Lung (tissue), 12 donors: ENCODE data around the gene EHBP1. TPM values are rescaled to one million over a fixed set of nuclear protein-coding genes. Genes with fewer than 3 reads are reported as not detected.

ENCODE experiments used
- ATAC-seq: fragments of 200-7000 bp; cut with Tn5 transposase; one replicate; pipeline ENCODE4 v1.9.1; 2020; ENCODE audit warnings: moderate number of reproducible peaks; ENCODE audit not compliant: insufficient read depth, low FRiP score
- DNase-seq, 3 donors: peaks; one replicate each; pipeline ENCODE4 v3.0.0-alpha.2; 2013 to 2017
- H3K27ac ChIP-seq, 2 donors: one replicate each; pipeline ENCODE4 v1.5.1; 2013; ENCODE audit warnings: mild to moderate bottlenecking in 2 of 2, moderate library complexity in 2 of 2, control low read depth in 1 of 2, inconsistent platforms in 1 of 2, low read depth in 1 of 2, low read length in 1 of 2
- H3K27me3 ChIP-seq, 3 donors: one replicate each; pipeline ENCODE4 v1.5.1; 2013; ENCODE audit warnings: low read length in 2 of 3; ENCODE audit not compliant: control insufficient read depth in 3 of 3, insufficient read depth in 3 of 3
- H3K36me3 ChIP-seq, 4 donors: one replicate each; pipeline ENCODE4 v1.5.1; 2013; ENCODE audit warnings: low read length in 4 of 4, mild to moderate bottlenecking in 1 of 4, moderate library complexity in 1 of 4; ENCODE audit not compliant: control insufficient read depth in 4 of 4, insufficient read depth in 4 of 4
- H3K4me1 ChIP-seq, 5 donors: one replicate each; pipeline ENCODE4 v1.5.1; 2013; ENCODE audit warnings: low read length in 5 of 5, mild to moderate bottlenecking in 2 of 5, moderate library complexity in 1 of 5; ENCODE audit not compliant: control insufficient read depth in 5 of 5, insufficient read depth in 5 of 5
- H3K4me3 ChIP-seq: one replicate; pipeline ENCODE4 v1.5.1; 2013; ENCODE audit warnings: mild to moderate bottlenecking, control low read depth, moderate library complexity
- H3K9ac ChIP-seq, 2 donors: one replicate each; pipeline ENCODE4 v1.5.1; 2013; ENCODE audit warnings: low read length in 2 of 2, control low read depth in 1 of 2; ENCODE audit not compliant: insufficient read depth in 1 of 2
- H3K9me3 ChIP-seq, 4 donors: one replicate each; pipeline ENCODE4 v1.5.1; 2013; ENCODE audit warnings: low read length in 3 of 4, mild to moderate bottlenecking in 1 of 4, moderate library complexity in 1 of 4; ENCODE audit not compliant: control insufficient read depth in 4 of 4, insufficient read depth in 3 of 4
- CTCF ChIP-seq: IDR thresholded peaks from 2 replicates; pipeline ENCODE4 v1.5.1; 2012; ENCODE audit warnings: mild to moderate bottlenecking; ENCODE audit errors: control extremely low read depth, extremely low read depth
- WGBS, 2 donors: extraction: QIAGEN DNeasy Blood & Tissue Kit; methylation state at CpG; one replicate each; pipeline ENCODE4 v1.1.7; 2013; 5-methylcytosine and 5-hydroxymethylcytosine counted together
- polyA plus RNA-seq, 2 donors: library from polyadenylated mRNA; stranded (reverse); fragments of 200-250 nt; gene quantifications; one replicate each; pipeline ENCODE4 v1.2.1, GENCODE V29; 2013
- total RNA-seq, 2 donors: library from RNA; depleted of rRNA in 1 of 2; stranded (reverse); fragments of >200 nt in 1 of 2; gene quantifications; one replicate each; pipeline ENCODE4 v1.2.1, GENCODE V29; 2014 to 2021
- donor health status: control.
- donor health status: control.
- donor health status: Bipolar disorder and iron deficiency.
- donor health status: healthy.
- donor health status: DM: yes; HTN: yes; CAD: no.

Gene EHBP1
- total and polyA plus RNA-seq, 4 donors = 7.9 to 83.2 (median 22.7) TPM

- WGBS, 2 donors = 97 to 98% methylated on average over 36 of the region's 36 CpGs
- H3K4me3 ChIP-seq = no peak overlapping the region
- TF ChIP-seq CTCF = no peak
- DNase-seq (no peak), ATAC-seq (no peak)
- H3K27ac ChIP-seq = no peak overlapping the region
- H3K27me3 ChIP-seq = peaks cover 20 to 58% (median 42%) of the 10 kb centered on the region in 3 donors
- H3K9me3 ChIP-seq = peaks cover 0 to 11% (median 0%) of the 10 kb centered on the region in 4 donors
- H3K9ac ChIP-seq = no peak overlapping the region
- H3K4me1 ChIP-seq = peaks cover under 1 to 18% (median 4%) of the 10 kb centered on the region in 5 donors
- H3K36me3 ChIP-seq = peaks cover 0 to 7% (median 1%) of the 10 kb centered on the region in 4 donors
Measured at GRCh38 chr2:63044362-63045327, 339.1 kb downstream of the EHBP1 start.

- peaks cover 0 to 4% (median 1%) of the 10 kb centered on the region in 4 donors for H3K36me3 ChIP-seq
Measured at GRCh38 chr2:63046552-63046951, 341.0 kb downstream of the EHBP1 start.

DNA sequence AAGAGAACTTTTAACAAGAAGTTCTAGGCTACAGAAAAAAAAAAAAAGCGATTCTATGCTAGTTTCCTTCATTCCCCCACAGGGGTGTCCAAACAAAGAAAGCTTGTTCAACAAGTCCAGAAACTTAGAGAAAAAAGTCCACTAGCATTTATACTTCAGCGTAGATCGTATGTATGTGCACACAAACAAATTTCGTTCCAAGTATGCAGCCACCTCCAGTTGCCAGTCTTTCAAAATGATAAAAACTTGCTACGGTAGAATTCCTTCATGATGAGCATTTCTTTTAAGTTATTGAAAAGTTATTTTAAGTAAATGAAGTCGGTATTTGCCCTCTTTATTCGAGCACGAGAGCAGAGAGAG lies 341.4 kb downstream of the EHBP1 start:
- WGBS, 2 donors = 43 to 66% methylated on average over 8 of the region's 8 CpGs
- ATAC-seq = no peak
- peaks cover 4 to 30% (median 5%) of the 10 kb centered on the region in 5 donors for H3K4me1 ChIP-seq
- H3K27ac ChIP-seq = no peak overlapping the region
- H3K9me3 ChIP-seq = peaks cover 0 to 15% (median 0%) of the 10 kb centered on the region in 4 donors
- H3K27me3 ChIP-seq = peaks cover 25 to 75% (median 54%) of the 10 kb centered on the region in 3 donors
- no peak overlapping the region for H3K9ac ChIP-seq
- no peak for TF ChIP-seq CTCF
- H3K36me3 ChIP-seq = peaks cover 0 to 4% (median 1%) of the 10 kb centered on the region in 4 donors
- DNase-seq = peak in 1 of 3 donors; percentile 57
- H3K4me3 ChIP-seq = no peak overlapping the region

More at GRCh38 chr2:63046552-63046951, 341.0 kb downstream of the EHBP1 start:
- no peak for DNase-seq
- Histone ChIP-seq H3K4me1 (peaks cover 4 to 30% (median 5%) of the 10 kb centered on the region in 5 donors), H3K27ac (no peak overlapping the region), H3K27me3 (peaks cover 21 to 71% (median 54%) of the 10 kb centered on the region in 3 donors), H3K9me3 (peaks cover 0 to 13% (median 0%) of the 10 kb centered on the region in 4 donors), H3K4me3 (no peak overlapping the region), H3K9ac (no peak overlapping the region)
- no peak for TF ChIP-seq CTCF
- ATAC-seq = no peak
- 94 to 96% methylated on average over 7 of the region's 7 CpGs for WGBS, 2 donors
